HG02610 (cell line): Measurements from ENCODE around the gene CHD9.
"Not testable (repeated sequence)": the region's sequence is repeated elsewhere in the genome, so short reads cannot be mapped to it uniquely, and the experiment has no call there.

ENCODE experiments used
- ATAC-seq: cut with Tn5 transposase; IDR thresholded peaks from one replicate; pipeline ENCODE4 v1.9.1; 2021; ENCODE audit warnings: mild to moderate bottlenecking, moderate library complexity; ENCODE audit not compliant: unreplicated experiment

CHD9 gene

DNA sequence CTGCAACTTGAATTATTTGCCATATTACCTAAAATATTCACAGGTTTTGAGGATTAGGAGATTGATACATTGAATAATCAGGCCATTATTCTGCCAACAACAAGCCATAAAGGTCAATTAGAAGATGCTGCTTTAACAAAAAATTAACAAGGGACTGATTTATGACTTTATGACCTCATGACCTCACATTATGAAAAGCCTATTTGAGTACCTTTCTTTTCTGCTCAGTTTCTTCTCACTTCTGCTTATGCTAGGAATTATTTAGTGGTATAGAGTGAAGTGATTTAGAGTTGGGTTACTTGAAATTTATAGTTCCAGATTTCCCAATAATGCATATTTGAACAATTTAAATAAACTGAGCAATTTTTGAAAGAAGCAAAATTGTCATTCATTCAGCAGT lies 121.6 kb downstream of the CHD9 start:
- no peak for ATAC-seq

DNA sequence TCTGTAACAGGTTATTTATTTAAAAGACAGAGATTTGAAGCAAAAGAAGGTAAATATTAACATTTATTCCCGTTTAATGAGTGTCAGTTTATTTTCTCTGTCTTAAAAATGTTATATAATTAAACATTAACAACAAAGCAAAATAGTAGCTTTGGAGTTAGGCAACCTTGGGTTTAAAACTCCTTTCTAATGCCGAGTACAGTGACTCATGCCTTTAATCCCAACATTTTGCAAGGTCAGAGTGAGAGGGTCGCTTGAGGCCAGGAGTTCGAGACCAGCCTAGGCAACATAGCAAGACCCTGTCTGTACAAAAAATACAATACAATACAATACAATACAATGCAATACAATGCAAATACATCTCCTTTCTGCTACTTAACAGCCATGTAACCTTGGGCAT lies 128.7 kb downstream of the CHD9 start:
- no peak for ATAC-seq

DNA sequence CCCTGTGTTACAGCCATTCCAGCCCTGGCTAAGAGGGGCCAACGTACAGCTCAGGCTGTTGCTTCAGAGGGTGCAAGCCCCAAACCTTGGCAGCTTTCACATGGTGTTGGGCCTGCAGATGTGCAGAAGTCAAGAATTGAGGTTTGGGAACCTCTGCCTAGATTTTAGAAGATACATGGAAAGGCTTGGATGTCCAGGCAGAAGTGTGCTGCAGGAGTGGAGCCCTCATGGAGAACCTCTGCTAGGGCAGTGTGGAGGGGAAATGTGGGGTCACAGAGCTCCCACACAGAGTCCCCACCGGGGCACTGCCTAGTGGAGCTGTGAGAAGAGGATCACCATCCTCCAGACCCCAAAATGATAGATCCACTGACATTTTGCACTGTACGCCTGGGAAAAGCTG lies 130.9 kb downstream of the CHD9 start:
- ATAC-seq: not testable (repeated sequence)

DNA sequence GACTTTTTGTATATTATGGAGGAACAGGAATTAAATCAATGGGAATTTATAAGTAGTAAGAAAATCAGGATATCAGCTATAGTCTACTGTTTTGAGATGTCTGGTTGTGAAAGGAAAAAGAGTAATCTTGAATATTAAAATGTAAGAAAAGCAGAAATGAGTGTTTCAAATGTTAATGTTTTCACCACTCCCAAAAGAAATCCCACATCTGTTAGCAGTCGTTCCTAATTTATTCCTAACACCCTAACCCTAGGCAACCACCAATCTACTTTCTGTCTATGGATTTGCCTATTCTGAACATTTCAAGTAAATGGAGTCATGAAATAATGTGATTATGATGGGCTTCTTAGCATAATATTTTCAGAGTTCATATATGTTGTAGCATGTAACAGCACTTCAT lies 133.0 kb downstream of the CHD9 start:
- ATAC-seq: no peak

DNA sequence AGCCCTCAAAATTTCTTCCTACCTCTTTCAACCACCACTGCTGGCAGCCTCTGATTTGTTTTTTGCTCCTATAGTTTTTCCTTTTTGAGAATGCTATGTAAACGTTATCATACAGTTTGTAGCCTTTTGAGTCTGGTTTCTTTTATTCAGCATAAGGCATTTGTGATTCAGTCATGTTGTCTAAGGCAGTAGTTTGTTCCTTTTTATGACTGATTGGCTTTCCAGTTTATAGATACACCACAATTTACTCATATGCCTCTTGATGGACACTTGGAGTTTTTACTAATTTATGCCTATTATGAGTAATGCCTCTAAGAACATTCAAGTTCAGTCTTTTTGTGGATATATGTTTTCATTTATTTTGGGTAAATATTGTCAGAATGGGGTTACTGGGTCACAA lies 136.6 kb downstream of the CHD9 start:
- no peak for ATAC-seq

DNA sequence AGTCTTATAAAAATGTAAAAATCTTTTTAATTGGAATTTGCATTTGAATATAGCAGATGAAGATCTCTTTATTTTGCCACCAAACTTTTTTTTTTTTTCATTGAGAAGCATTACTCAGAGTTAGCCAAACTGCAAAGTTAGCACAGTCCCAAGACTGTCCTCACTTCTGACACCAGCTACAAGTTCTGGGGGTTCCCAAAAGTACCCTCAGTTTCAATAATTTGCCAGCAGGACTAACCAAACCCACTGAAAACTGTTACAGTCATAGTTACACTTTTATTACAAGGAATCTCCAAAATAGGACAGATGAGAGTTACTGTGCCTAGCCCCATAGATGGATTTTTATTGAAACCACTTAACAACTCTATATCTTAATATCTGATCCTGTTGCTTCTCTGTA lies 144.1 kb downstream of the CHD9 start:
- no peak for ATAC-seq

DNA sequence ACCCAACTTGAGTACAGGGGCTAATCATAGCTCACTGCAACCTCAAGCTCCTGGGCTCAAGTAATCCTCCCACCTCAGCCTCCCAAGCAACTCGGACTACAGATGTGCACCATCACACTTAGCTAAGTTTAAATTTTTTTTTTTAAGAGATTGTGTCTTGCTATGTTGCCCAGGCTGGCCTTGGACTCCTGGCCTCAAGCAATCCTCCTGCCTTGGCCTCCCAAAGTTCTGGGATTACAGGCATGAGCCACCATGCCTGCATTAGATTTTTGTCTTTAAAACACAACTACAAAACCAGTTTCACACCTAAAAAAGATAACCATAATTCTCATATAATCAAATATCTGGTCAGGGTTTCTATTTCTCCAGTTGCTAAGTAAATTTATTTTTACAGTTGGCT lies 147.1 kb downstream of the CHD9 start:
- ATAC-seq: no peak

DNA sequence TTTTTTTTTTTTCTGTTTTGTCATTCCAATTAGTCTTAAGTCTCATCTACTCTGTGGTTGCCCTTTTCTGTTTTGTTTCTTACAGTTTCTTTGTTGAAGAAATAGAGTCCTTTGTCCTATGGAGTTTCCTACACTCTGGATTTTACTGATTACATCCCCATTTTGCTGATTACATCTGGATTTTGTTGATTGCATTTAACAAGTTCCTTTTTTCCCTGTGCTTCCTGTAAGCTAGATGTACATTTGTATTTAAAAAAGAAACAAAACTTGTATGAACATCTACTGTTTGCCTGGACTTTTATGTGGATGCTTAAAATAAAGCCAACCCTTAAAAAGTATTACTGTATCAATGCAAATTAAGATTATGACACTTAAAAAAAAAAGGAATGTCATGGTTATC lies 147.6 kb downstream of the CHD9 start:
- no peak for ATAC-seq

DNA sequence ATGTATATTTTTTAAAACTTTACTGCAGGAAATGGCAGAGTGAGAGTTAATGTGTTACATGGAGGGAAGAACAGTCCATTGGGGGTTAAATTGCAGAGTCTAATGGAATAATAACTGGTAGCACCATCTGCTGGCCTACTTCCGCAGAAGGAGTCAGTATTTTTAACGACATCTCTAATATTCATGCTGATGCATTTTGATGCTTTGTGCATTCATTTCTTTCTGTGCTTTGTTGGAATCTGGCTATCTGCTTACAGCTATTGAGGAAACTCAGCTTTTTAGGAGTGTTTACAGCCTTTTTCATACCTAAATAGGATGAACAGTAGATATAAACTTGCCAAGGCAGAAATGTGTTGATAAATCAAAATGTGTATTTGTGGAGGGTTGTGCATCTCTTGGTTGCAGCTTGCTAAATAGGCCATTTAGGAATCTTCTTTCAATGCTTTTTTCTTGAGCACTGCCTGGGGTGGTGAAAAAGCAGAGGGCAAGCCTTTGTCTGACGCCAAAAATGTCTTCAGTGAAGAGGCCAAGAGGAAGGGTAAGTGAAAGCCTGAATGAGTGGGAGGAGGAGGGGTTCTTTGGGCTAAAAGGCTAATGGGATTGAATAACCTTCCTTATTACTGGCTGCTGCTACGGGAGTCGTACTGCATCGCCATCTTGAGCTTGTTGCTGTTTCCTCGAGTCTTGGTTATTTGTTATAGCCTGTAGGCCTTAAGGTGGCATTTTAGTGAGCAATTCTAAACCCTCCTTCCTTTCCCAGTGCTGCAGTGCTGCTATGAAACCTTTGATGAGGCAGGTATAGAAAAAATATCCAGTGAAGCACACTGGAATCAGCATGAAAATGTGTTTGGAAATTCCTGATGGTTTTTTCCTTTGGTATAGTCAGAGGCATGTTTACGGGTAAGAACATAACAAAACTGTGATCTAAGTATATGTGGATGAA lies 153.3 kb downstream of the CHD9 start:
- ATAC-seq: peak; percentile 84

DNA sequence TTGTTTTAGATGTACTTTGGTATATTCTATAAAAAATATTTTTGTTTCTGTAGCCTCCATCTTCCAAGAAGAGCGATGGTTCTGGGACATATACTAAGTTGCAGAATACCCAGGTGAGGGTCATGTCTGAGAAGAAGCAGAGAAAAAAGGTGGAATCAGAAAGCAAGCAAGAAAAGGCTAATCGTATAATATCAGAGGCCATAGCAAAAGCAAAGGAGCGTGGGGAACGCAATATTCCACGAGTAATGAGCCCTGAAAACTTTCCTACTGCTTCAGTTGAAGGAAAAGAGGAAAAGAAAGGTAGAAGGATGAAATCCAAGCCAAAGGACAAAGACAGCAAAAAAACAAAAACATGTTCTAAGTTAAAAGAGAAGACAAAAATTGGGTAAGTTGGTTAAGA lies 154.6 kb downstream of the CHD9 start:
- ATAC-seq: no peak

DNA sequence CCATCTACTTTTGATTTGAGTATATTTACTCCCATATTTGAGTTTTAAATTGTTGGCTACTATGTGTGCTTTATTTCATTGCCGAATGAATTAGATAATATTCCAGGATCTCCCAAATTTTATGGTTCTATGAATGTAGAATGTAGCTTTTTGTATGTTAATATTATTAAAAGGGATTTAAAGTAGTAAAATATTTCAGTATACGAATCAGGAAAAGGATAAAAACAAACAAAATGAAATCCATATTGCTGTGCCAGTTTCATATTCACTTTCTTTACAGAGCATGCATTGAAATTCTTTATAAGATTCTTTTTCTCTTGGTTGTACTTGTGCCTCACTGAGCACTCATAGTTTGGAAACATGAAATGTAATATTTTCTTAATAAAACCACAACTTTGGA lies 155.1 kb downstream of the CHD9 start:
- no peak for ATAC-seq

DNA sequence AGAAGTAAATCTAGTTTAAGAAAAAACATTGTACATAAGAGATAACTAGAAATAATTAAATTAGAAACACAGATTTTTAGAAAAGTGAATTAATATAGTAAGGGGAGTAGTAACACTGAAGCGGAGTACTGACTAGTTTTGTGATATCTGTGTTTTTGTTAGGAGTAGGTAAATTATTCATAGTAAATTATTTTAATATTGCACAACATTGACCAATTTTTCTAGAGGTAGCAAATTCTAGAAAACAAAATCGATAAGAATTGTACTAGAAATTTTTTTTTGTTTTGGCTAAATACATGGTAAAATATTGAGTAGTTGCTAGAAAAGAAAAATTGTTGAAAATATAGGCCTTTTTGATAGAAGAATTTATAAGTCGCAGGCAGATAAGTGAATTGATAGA lies 156.5 kb downstream of the CHD9 start:
- ATAC-seq: no peak

DNA sequence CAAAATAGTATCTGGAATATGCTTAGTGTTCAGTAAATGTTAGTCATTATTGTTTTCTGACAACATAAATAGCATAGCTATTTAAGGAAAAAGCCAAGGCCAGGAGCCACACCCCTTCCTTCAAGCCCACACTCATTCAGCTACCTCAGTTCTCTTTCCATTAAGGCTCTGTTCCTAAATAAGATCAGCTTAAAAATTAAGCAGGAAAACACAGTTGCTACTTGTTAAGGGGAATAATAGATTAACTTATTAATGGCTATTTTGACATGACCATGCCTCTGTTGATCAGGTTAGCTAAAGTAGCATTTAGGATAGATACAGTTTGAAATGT lies 158.1 kb downstream of the CHD9 start:
- no peak for ATAC-seq

DNA sequence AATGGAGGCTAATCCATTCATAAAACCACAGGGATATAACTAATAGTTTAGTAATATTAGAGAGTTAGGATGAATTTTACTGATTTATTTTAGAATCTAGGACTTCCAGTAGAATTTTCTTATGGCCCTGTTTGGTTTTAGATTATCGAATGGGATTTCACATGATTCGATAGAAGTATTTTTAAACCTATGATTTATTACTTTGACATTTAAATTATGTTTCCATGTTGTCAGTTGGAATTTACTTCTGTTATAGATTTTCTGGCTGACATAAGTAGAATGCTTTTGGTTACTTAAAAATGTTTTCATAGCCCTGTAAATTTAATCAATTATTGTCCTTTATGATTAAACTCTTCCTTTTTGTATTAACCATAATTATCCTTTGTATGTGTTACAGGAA lies 158.8 kb downstream of the CHD9 start:
- no peak for ATAC-seq

DNA sequence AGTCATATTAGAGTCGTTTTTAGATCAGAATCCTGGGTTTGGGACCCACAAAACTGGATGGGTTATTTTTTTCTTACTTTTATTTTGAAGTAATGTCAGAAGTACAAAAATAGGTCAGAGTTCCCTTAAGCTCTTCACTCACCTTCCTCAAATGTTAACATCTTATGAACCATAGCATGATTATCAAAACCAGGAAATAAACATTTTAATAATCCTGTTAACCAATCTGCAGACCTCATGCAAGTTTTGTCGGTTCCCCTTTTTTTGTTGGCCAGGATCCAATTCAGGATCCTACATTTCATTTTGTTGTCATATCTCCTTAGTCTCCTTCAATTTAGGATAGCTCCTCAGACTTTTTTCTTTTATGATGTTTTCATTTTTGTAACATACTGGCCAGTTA lies 162.0 kb downstream of the CHD9 start:
- no peak for ATAC-seq

DNA sequence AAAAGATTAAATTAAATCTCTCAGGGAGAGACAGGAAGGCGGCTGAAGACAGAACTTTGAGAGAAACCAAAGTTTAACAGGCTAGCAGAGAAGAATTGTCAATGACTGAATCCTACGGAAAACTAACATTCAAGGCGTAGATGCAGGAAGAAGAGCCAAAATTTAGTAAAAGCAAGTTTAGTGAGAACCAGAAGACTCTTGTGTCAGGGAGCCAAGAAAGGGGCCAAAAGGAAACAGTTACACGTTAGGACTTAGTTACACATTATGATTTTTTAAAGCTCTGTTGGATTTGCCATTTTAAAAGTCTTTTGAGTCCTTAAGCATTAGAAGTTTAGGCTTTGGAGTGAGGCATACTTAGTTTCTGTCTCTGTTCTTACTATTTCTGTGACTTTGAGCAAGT lies 164.6 kb downstream of the CHD9 start:
- ATAC-seq: no peak

DNA sequence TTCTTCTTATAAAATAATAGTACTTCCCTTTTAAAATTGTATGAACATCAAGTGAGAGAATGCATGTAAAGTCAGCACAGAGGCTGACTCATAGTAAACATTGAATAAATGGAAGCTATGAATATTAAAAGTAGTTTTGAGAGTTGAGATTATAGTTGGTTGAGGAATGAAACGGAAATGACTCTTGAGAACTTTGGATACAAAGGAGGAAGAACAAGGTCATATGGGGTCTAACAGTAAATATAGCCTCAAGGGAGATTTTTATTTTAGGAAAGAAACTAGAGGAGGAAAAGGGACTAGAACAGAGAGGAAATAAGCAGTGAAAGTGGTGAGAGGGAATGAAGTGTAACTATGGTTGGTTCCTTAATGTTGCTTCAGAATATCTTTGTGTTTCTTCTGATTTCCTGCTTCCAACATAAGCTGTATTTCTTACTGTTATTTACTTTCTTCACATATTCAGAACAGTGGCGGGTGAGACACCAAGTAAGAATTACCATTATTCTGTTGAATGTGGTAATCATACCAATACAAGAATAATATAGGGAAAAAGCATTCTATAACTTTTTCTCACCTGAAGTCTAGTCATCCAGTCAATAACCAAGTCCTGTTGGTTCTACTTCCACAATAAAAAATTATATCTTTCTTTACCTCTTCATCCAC lies 165.1 kb downstream of the CHD9 start:
- ATAC-seq: peak; percentile 48

DNA sequence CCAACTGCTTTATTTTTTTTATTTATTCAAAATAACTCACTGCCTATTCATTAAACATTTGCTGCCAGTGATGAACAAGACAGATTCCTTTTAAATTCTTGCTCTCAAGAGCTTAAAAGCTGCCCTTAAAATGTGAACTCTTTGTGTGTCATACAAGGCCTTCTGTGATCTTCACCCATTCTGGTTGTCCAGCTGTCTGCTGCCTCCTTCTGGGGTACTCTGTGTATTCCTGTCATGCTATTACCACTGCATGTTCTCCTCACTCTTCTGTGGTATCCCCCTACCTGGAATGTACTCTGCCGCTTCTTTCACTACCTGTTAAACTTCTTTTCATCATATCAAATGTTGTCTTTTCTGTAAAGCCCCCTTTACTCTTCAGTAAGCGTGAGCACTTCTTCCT lies 165.8 kb downstream of the CHD9 start:
- ATAC-seq: peak; percentile 67

DNA sequence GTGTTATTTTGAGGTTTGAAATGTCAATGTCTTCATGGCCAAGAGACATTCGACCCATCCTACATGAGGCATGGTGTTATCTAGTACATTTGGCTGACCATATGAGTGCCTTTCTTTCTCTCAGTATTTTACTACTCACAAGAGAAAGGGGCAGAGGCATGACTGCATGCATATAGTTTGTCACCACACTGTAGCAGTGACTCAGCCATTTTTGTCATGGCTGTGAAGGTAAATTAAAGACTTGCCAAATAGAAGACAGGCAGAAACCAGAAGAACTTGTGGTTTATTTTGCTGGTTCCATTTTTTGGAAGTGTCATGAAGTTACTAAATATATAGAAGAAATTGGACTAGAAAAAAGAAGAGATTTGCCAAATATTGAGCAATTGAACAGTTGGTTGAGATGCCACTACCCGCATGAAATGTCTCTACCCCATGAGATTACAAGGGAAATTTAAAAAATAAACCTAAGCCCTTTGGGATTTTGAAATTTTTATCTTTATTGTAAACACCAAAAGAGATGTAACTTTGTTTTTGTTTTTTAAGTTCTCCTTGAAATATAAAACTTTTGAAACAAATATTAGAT lies 170.3 kb downstream of the CHD9 start:
- ATAC-seq: no peak

DNA sequence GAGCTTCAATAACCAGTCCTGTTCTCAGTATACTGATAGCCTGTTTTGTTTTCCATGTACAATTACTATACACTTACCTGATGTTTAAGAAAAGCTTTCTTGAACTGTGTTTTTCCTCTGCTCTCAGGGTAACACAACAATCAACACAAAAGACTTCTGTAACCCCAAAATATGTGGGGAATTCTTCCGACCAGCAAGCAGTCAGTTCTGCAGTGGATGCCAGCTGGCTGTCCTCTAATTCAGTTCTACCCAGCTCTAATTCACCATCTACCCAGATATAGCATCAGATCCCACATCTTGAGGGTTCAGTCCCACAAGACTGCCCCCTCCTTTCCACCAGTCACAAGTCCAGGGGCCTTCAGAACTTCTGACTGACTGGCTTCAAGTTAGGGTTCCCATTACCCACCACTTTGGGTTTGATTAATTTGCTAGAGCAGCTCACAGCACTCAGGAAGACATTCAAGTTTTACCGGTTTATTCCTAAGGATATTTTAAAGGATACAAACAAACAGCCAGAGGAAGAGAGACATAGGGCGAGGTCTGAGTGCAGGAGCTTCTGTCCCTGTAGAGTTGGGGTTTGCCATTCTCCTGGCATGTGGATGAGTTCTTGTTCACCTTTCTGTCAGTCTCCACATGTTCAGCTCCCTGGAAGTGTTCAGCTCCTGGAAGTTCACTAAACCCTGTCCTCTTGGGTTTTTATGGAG lies 178.2 kb downstream of the CHD9 start:
- no peak for ATAC-seq

DNA sequence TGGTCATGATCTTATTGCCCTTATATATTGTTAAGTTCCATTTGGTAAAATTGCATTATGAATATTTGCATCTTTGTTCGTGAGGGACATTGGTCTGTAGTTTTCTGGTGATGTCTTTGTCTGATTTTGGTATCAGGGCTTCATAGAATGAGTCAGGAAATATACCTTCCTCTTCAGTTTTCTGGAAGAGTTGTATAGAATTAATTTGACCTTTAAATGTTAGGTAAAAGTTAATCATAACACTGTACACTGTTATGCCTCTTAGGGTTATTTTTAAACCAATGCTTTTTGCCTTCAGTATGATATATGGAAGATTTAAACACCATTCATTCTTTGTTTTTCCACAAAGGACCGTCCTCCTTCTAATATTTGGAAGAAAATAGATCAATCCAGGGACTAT lies 180.0 kb downstream of the CHD9 start:
- ATAC-seq: no peak

DNA sequence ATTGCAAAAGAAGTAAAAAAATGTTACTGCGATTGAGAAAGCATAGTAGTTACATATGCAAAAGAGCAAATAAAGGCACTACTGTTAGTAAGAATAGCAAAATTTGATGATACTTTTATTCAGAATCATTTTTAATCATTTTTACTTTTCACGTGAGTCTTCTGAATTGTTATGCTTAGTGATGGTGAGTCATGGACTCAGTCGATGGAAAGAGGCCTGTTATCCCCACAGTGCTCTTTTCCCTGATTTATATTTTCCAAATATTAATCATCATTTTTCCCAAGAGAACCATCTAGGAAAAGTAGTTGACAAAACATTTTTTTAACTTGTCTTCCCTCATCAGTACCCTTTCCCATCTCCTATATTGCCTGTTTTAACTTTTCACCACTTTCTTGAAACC lies 181.1 kb downstream of the CHD9 start:
- ATAC-seq: no peak
